Measurements from ENCODE around the gene RALGAPA2. TPM values are rescaled to one million over a fixed set of nuclear protein-coding genes. Genes with fewer than 3 reads are reported as not detected.

Gene RALGAPA2
- total RNA-seq, 4 donors from 2014 or later, result 54.3 to 67.6 (median 60.3) TPM

- Histone ChIP-seq H3K4me1 (no peaks in the 10 kb centered on the region), H3K9me3 (no peaks in the 10 kb centered on the region), H3K27ac (no peak overlapping the region), H3K4me3 (no peak overlapping the region), H3K27me3 (no peaks in the 10 kb centered on the region), H3K36me3 (no peaks in the 10 kb centered on the region)
- DNase-seq, result no peak
- TF ChIP-seq POLR2A (IDR thresholded peaks at IDR 0.05), result no peak
- peak in 1 of 6 experiments; percentile 3 for TF ChIP-seq CTCF (IDR thresholded peaks at IDR 0.05)
These were observed 247.2 kb downstream of the RALGAPA2 start for GRCh38 chr20:20465252-20465651.

GRCh38 chr20:20463933-20464374 lies 248.5 kb downstream of the RALGAPA2 start:
- H3K4me3 ChIP-seq, result no peak overlapping the region
- no peak for TF ChIP-seq POLR2A (IDR thresholded peaks at IDR 0.05)
- no peaks in the 10 kb centered on the region for H3K36me3 ChIP-seq
- H3K27ac ChIP-seq, result no peak overlapping the region
- no peaks in the 10 kb centered on the region for H3K27me3 ChIP-seq
- DNase-seq, result peak in 1 of 3 donors; percentile 50
- H3K4me1 ChIP-seq, result no peaks in the 10 kb centered on the region
- no peaks in the 10 kb centered on the region for H3K9me3 ChIP-seq

- no peak for TF ChIP-seq CTCF (IDR thresholded peaks at IDR 0.05)
- H3K36me3 ChIP-seq, result peaks cover 0 to 6% (median 0%) of the 10 kb centered on the region in 3 donors
- H3K27me3 ChIP-seq, result no peaks in the 10 kb centered on the region
- no peak overlapping the region for H3K27ac ChIP-seq
- H3K9me3 ChIP-seq, result no peaks in the 10 kb centered on the region
- DNase-seq, result no peak
- H3K4me3 ChIP-seq, result no peak overlapping the region
- no peaks in the 10 kb centered on the region for H3K4me1 ChIP-seq
These were observed 250.3 kb downstream of the RALGAPA2 start for GRCh38 chr20:20462185-20462584.

- Histone ChIP-seq H3K36me3 (peaks cover 0 to 6% (median 0%) of the 10 kb centered on the region in 3 donors), H3K4me3 (no peak overlapping the region), H3K9me3 (no peaks in the 10 kb centered on the region), H3K4me1 (no peaks in the 10 kb centered on the region), H3K27me3 (no peaks in the 10 kb centered on the region), H3K27ac (no peak overlapping the region)
- no peak for DNase-seq
- no peak for TF ChIP-seq CTCF (IDR thresholded peaks at IDR 0.05)
- TF ChIP-seq POLR2A (IDR thresholded peaks at IDR 0.05), result no peak
These were observed 250.9 kb downstream of the RALGAPA2 start for GRCh38 chr20:20461551-20461950.

- Histone ChIP-seq H3K4me1 (no peaks in the 10 kb centered on the region), H3K27ac (no peak overlapping the region), H3K27me3 (no peaks in the 10 kb centered on the region), H3K4me3 (no peak overlapping the region), H3K9me3 (no peaks in the 10 kb centered on the region), H3K36me3 (peaks cover 0 to 10% (median 0%) of the 10 kb centered on the region in 3 donors)
- DNase-seq, result no peak
- no peak for TF ChIP-seq CTCF (IDR thresholded peaks at IDR 0.05)
- TF ChIP-seq POLR2A (IDR thresholded peaks at IDR 0.05), result no peak
These were observed 252.7 kb downstream of the RALGAPA2 start for GRCh38 chr20:20459726-20460125.

- H3K27ac ChIP-seq, result no peak overlapping the region
- no peak overlapping the region for H3K4me3 ChIP-seq
- DNase-seq, result no peak
- no peak for TF ChIP-seq CTCF (IDR thresholded peaks at IDR 0.05)
- TF ChIP-seq POLR2A (IDR thresholded peaks at IDR 0.05), result no peak
- peaks cover 0 to 10% (median 0%) of the 10 kb centered on the region in 3 donors for H3K36me3 ChIP-seq
- no peaks in the 10 kb centered on the region for H3K27me3 ChIP-seq
- H3K9me3 ChIP-seq, result no peaks in the 10 kb centered on the region
- no peaks in the 10 kb centered on the region for H3K4me1 ChIP-seq
These were observed 254.9 kb downstream of the RALGAPA2 start for GRCh38 chr20:20457392-20458126.

All from Peyer's patch (tissue), 4 donors.